ELF-1 (cell line): Measurements from ENCODE around the gene PLA2G5.

Source experiments
- DNase-seq: peaks from one replicate; pipeline ENCODE4 v3.0.0-alpha.2; 2016; ENCODE audit warnings: low read depth, low spot score

Gene PLA2G5

DNA sequence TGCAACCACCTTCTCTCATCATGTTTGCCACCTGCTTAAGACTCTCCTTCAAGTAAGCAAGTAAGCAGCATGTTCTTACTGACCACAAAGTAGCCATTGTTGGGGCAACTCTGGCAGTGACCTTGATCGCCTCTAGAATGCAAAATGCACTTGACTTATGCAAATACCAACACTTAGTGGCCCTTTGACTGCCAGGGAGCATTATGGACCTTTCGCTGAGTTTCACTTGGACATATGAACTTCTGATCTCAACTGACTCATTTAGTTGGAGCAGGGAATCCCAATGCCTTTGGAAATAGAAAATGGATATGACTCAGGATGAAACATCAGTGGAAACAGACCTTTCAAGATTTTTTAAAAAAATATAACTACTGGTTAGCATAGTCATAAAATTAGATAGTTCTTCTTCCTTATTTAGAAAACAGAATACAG lies 6.1 kb upstream of the PLA2G5 start:
- no peak for DNase-seq

DNA sequence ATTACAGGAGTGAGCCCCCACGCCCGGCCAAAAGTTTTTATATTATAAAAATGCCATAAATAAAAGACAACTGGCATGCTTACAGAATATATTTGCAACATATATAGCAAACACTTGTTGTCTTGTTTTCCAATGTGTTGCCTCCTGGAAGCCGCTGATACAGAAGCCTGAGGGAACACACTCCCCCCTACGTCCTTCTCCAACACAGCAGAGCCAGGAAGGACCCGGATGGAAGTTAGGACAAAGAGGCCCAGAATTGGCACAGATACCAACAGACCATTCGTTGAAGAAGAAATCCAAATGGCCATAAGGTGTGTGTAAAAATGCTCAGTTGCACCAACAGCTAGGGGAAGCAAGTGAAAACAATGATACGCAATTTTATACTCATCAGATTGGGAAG lies 1.3 kb upstream of the PLA2G5 start:
- DNase-seq: no peak

DNA sequence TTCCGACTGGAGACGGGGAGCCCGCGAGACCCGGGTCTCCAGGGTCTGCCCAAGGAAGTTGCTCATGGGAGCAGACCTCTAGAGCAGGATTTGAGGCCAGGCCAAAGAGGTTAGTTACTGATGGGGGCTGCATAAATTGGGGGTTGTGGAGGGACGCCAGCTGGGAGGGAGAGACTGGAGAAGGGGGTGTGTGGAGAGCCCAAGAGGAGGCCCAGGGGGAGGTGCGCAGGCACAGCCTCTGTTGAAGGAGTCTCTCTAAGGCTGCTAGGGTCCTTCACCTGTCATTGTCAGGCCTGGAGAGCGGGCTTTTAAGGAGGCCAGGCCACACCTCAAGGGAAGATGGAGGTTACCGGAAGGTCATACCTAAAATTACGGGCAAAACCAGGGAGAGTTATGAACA lies 363 bp downstream of the PLA2G5 start:
- DNase-seq: no peak

DNA sequence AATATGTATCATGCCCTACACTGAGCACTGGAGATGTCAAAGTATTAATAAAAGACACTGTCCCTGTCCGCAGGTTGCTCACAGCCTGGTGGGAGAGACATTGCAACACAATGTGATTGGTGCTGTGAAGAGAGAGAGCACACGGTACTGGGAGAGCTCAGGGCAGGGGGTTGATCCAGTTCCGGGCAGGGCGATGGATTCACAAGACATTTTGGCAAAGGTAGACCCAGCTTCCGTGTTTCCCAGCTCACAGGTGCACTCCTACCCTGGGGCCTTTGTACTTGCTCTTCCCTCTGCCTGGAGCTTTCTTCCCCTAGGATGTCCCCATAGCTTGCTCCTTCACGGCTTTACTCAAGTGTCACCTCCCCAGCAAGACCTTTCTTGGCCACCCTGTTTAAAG lies 1.4 kb downstream of the PLA2G5 start:
- DNase-seq: no peak

DNA sequence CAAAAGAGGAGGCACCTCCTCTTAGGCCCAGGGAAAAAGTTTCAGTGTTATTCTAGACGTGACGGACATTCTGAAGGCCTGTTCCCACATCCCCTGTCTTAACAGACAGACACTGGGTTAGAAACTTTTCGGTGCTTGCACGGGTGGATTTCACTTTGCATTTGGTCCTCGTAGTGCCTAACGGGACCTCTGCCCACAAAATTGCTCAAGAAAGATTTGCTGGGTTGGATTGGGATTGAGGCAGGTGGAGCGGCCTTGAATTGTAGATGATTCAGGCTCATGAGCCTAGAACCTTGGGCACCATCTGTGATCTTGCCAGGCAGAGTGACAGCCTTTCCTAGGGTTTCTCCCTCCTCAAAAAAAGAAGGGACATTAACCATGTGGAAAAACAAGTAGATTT lies 2.8 kb downstream of the PLA2G5 start:
- no peak for DNase-seq

DNA sequence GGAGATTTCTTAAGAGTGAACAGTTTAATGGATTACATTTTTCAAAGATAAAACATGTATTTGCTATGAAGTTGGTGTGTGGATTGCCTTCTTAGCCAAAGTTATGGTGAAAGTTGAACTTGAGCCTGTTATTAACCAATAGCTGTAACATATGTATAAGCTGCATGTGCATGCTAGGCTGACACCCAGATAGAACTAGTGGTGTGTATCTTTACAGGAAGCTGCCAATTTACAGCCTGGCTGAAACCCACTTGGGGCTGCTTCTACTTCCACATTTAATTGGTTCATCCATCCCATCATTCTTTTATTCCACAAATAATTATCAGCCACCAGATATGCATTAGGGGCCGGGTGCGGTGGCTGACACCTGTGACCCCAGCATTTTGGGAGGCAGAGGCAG lies 3.3 kb downstream of the PLA2G5 start:
- no peak for DNase-seq

DNA sequence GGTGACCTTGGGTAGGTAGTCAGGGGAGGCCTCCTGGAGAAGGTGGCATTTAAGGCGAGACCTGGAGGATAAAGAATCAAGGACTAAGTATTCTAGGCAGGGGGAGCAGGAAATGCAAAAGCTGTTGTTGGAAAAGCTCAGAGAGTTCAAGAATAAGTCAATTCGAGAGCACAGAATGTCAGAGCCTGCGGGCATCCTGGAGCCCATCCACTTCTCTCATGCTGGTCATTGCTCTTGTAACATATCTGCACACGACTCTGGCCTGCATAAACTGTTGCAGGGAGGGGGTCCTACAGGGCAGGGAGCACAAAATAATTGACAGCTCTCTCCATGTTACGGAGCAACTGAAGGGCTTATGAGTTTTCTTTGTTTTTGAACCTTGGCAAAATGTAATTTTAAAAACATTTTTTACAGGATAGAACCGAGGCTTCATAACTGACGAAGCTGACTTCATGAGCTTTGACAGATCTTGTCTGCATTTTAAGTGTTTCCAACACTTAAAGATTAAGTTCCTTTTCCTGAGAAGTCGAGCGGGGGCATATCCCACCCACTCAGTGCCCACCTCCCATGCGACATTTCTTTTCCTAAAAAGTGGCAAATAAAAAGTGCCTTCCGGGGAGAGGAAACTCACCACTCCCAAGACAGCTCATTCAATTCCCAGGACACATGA lies 4.2 kb downstream of the PLA2G5 start:
- DNase-seq: no peak

DNA sequence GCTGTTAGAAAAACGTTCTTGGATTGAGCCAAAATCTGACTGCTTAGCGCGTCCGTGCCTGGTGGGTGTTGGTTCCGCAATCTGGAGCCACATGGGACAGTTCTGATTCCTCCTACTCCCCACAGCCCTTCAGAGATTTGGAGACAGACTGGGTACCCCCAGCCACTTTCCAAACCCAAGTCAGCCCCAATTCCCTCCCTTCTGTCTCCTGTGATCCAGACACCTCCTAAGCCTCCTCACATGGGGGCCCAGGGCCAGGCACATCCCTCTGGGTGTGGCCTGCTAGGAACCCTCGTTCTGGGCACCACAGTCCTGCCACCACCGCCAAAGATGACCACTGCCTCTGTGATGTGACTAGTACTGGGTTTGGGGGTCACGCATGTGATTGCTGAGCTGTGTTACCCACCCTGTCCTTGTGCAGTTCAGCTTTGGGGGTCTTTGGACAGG lies 4.8 kb downstream of the PLA2G5 start:
- no peak for DNase-seq

DNA sequence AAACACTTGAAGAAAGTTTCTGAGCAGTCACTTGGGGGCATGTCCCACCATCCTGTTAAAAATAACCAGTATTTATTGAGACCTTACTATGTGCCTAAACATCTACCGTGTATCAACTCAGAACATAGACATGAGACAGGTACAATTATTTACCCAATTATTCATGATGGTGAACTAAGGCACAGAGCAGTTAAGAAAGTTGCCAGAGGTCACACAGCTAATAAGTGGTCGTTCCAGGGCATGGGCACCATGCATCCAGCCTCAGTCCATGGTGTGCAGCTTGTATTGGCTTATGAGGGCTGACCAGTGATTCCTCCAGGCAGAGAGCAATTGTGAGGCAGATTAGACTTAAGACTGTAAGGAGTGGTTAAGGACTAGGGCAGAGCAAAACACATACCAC lies 5.4 kb downstream of the PLA2G5 start:
- no peak for DNase-seq

DNA sequence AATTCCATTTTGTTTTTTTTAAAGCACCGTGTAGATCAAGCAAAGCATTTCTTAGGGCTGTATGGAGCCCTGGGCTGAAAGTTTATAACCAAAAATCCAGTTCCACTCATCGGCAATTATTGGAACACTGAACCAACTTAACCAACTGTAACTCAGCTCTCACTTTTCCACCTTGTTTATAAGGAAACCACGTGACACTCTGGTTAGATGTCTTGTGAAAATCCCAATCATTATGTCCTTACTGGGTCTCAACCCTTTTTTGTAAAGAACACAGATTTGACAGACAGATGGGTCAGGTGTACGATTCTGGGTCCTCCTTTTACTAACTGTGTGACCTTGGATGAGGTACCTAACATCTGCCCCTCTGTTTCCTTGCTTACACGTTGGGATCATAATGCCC lies 6.2 kb downstream of the PLA2G5 start:
- no peak for DNase-seq

DNA sequence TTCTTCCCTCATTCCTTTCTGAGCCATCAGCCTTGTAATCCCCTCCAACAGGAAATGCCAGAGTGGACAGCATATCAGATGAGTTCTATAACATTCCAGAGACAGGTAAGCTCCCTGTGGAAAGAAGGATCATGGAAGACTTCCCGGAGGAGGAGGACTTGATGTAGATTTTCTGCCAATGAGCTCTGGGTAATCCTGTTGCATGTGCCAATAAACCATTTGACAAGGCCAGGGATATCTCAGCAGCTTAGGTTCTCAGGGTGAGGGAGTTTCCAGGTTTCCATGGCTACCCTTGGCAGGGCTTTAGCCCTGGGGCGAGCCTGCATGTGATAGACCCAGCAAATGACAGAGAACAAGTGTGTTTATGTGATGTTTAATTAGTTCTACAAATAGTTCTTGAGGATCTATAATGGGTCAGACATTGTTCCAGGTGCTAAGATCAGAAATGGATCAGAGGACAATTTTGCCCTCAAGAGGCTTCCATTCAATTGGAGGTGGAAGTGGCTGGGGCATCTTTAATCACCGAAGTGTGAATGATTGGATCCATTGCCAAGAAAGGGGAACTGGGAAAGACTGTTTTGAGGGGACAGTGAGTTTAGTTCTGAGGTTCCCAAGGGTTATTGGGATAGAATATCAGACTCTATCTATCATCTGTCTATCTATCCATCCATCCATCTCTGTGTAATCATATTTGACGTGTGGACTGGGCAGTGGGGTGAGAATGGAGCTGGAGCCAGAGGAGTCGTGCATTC lies 6.9 kb downstream of the PLA2G5 start:
- peak; percentile 45 for DNase-seq

DNA sequence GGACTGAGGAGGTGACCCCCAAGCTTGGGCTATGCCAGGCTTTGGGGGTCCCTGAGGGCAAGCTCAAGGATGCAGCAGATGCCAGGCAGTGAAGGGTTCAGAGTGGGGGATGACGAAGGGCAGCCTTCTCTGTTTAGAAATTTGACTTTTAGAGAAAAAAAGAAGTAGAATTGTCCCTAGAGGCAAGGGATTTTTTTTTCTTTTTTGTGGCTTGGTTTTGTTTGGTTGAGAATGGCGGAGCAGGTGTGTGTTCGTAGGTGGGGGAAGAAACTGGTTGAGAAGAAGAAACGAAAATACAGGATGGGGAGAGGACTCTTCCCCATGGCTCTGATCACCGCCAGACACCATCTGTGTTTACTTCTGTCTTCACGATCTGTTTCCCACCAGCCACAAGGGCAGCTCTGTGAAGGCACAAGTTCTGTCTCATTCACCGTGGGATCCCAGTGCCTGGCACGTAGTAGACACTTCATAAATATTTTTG lies 8.2 kb downstream of the PLA2G5 start:
- no peak for DNase-seq

DNA sequence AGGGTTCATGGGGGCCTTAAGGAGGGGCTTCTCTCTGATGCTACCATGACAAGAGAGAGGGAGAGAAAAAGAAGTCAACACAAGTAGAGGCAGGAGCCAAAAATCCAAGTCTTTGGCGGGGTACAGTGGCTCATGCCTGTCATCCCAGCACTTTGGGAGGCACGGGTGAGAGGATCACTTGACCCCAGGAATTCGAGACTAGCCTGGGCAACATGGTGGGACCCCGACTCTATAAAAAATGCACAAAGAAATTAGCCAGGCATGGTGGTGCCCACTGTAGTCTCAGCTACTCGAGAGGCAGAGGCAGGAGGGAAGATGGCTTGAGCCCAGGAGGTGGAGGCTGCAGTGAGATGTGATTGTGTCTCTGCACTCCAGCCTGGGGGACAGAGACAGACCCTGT lies 8.7 kb downstream of the PLA2G5 start:
- no peak for DNase-seq

DNA sequence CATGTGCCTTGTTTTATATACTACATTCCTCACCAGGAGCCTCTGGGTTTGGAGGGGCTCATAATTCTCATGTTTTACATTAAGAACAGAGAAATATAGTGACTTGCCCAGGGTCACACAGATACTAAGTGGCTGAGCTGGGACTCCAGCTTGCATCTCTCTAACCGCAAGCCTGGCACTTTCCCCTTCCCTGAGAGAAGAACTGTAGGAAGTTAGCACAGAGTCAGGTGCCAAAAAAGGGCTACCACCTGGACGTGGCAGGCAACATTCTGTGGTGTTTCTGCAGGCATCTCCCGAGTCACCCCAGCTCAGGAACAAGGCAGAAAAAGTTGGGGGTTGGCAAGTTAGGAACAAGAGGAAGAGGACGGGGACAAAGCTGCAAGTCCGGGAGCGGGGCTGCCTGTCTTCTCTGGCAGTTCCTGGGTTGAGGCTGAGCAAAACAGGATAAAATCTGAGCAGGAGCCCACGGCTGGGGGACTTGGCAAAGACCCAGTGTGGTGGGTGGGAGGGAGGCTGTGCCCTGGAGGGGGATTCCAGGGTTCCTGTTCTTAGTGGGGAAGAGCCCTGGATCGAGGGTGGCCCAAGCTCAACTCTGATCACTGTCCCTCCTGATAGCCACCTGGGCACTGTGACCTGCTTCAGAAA lies 9.8 kb downstream of the PLA2G5 start:
- DNase-seq: no peak

DNA sequence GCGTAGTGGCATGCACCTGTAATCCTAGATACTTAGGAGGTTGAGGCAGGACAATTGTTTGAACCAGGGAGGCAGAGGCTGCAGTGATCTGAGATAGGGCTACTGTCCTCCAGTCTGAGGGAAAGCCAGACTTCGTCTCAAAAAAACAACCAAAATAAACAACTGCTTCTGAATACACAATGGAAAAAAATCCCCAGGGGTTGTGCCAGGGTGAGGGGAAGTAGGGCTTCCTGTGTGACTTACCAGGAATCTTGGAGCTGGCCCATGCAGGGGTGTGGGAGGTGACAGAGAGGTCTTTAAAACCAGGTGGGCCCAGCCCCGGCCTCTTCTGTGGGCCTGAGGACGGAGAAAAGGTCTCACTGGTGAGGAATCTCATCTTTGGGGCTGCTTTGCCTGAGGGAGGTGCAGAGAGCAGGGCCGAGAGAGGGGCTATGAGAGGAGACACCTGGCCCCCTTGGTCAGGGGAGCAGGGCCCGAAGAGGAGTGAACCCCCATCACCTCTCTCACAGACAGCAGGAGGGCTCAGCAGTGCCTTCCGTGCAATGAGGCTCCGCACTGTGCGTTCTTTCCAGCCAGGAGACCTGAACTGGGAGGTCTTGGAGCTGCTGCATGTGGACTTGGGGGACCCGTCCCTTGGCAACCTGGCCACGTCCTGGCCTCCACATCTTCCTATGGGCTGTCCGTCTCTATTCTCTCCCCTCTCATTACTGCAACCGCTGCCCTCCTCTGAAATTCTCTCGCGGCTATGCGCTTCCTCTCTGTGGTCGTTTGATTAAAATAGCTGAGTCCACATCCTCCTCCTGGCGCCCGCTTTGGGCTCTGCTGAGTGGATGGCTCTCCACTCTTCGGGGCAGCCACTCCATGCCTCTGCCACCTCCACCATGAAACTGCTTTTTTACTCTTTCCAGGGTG lies 10.7 kb downstream of the PLA2G5 start:
- DNase-seq: peak; percentile 11

DNA sequence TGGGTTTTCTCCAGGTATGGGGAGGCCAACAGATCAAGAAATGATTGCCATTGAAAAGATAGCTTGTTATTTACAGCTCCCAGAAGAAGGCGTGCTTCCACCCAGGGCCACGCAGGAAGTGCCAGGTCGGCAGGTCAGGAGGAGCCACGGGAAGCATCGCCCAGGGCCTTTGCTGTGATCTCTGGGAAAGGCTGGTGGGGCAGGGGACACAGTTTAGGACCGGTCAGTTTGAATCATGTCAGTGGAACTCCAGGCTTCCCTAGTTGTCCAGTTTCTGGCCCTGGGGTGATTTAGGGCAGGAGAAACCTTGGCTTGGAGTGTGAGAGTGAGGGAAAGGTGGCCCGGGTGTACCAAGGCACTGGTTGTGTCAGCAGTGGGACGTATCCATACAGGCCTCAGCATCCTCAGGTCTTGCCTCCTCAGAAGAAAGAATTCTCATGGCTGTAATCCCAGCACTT lies 11.4 kb downstream of the PLA2G5 start:
- DNase-seq: no peak

DNA sequence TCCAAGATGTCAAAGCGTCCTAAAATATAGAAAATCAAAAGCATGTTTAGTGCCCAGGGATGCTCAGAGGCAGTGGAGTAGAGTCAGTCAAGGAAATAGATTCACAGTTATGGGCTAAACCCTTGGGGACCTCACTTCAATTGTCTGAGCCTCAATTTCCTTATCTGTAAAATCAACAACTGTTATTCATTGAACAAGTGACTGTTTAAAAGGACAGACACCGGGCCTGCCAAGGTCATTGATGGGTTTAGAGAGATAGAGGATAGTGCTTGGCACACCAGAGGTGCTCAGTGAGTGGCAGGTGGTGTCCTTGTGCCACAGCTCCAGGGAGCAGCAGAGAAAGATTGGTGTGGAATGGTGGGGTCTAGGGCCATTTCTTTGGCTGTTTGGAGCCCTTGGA lies 12.8 kb downstream of the PLA2G5 start:
- DNase-seq: no peak

DNA sequence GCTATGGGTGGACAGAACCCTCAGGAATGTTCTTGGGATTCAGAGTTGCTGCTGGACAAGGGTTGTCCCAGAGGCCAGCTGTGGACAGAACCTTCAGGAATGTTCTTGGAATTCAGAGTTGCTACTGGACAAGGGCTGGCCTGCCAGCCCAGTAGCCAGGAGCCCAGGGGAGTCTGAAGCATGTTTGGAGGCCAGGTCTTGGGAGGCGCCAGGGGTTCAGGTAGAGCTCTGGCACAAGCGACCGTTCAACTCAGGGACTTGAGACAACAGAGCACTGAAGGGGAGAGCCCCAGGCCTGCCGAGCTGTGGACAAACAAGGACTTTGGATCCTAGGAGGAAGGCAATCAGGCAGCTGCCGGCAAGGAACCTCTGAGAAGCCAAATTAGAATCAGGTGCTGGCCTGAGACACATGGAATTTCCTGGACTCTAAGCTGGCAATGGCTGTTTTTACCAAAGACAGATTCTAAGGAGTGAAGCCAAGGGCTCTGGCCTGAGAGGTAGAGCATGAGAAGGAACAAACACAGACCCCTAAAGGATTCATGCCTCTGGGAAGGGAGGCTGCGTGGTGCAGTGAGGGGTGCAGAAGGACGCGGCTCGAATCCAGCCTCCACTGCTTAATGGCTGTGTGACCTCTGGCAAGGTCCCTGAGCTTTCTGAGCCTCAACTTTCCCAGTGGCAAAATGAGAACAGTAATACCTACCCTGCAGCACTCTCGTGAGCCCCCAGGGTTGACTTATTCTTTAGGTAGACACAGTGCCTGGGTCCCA lies 13.4 kb downstream of the PLA2G5 start:
- DNase-seq: no peak

DNA sequence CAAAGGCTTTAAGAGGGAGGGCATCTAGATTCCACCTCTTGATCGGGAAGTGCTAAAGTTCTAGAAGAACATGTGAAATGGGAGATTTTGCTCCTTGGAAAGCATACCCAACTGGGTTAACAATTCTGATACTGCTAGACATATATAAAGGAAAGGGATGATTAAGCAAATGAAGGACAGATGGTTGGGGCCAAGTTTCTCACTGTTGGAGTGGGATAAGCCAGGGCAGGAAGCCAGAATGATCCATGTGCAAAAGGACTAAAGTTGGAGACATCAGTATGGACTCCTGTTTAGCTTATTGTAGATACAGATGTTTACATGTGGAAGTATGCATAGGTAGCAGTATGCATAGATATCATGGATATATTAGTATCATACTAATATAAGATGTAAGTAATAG lies 16.8 kb downstream of the PLA2G5 start:
- DNase-seq: no peak

DNA sequence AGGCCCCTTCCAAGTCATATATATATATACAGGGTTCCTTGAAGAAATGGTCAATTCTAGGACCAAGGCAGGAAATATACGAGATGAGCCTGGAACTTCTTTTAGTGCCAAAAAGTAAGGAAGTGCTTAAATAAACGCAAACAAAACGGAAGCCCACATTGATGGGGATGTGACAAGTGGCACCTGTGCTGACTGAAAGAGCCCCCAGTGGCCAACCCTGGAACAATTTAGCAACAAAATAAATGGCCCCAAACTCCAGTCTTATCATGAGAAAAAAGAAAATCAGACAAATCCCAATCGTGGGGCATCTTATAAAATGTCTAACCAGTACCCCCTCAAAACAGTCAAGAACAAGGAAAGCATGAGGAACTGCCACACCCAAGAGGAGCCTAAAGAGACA lies 17.7 kb downstream of the PLA2G5 start:
- no peak for DNase-seq
